Thoracic aorta (tissue), 2 donors: ENCODE results near the gene JADE3. TPM values are rescaled to one million over a fixed set of nuclear protein-coding genes. Genes with fewer than 3 reads are reported as not detected.

Source experiments
- ATAC-seq: fragments of 150-250 bp; one replicate; pipeline ENCODE4 v1.8.0; 2017; ENCODE audit warnings: low read depth; ENCODE audit not compliant: insufficient number of reproducible peaks, low FRiP score
- DNase-seq: peaks from one replicate; pipeline ENCODE4 v3.0.0-alpha.2; 2020; ENCODE audit warnings: low spot score
- H3K27ac ChIP-seq, 2 donors: fragments of 200-600 bp; sonication (generic); 1 replicate in 1 of 2; 2 replicates in 1 of 2; pipeline ENCODE4 v1.5.1; 2016; ENCODE audit warnings: mild to moderate bottlenecking in 2 of 2, moderate library complexity in 2 of 2
- H3K27me3 ChIP-seq: fragments of 200-600 bp; sonication (generic); replicated peaks from 2 replicates; pipeline ENCODE4 v1.6.0; 2016; ENCODE audit warnings: mild to moderate bottlenecking; ENCODE audit not compliant: insufficient read depth
- H3K36me3 ChIP-seq: fragments of 200-600 bp; sonication (generic); one replicate; pipeline ENCODE4 v1.5.1; 2016
- H3K4me1 ChIP-seq, 2 donors: fragments of 200-600 bp; sonication (generic); 1 replicate in 1 of 2; 2 replicates in 1 of 2; pipeline versions ENCODE4 v1.5.1 to v1.6.0; 2016; ENCODE audit warnings: low read depth in 2 of 2, mild to moderate bottlenecking in 1 of 2; ENCODE audit not compliant: control insufficient read depth in 1 of 2
- H3K4me3 ChIP-seq: fragments of 200-600 bp; sonication (generic); 2 replicates; pipeline ENCODE4 v1.5.1; 2016; ENCODE audit warnings: mild to moderate bottlenecking
- H3K9me3 ChIP-seq: fragments of 200-600 bp; sonication (generic); 2 replicates; pipeline ENCODE4 v1.5.1; 2016
- CTCF ChIP-seq: fragments of 200-600 bp; sonication (generic); IDR thresholded peaks from one replicate; pipeline ENCODE4 v1.5.1; 2019; ENCODE audit warnings: antibody characterized with exemption
- total RNA-seq, 2 donors: library from RNA; depleted of rRNA; stranded (reverse); fragments of >200 nt; gene quantifications; one replicate each; pipeline versions ENCODE4 v1.1.0 to v1.2.3, GENCODE V29; 2016

Gene JADE3
- total RNA-seq, 2 donors from 2014 or later: 3.7 to 5.2 TPM

GRCh38 chrX:46913667-46914066 lies 1.4 kb downstream of the JADE3 start:
- DNase-seq (no peak), ATAC-seq (no peak)
- H3K27ac ChIP-seq: no peak overlapping the region
- TF ChIP-seq CTCF: no peak
- no peaks in the 10 kb centered on the region for H3K36me3 ChIP-seq
- H3K4me3 ChIP-seq: peak overlapping the region; percentile 79
- no peaks in the 10 kb centered on the region for H3K9me3 ChIP-seq
- H3K27me3 ChIP-seq: no peaks in the 10 kb centered on the region
- H3K4me1 ChIP-seq: no peaks in the 10 kb centered on the region

DNA sequence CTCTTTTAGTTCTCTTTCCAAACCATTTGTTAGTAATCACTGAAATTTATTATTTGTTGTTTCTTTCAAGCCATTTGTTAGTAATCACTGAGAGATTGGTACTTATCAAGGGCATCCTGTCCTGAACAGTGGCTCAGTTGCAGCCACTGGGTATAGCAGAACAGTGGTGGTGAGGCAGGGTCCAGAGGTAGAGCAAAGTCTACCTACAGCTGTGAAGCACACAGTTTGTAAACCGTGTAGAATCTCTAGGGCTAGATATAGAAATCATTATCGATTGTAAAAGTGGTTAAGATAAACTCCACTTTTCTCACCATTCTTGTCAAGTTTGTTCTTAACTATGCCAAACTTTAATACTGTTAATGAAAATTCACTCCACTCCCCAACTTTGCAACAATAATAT lies 4.1 kb downstream of the JADE3 start:
- DNase-seq (no peak), ATAC-seq (no peak)
- Histone ChIP-seq H3K9me3 (no peaks in the 10 kb centered on the region), H3K4me1 (no peaks in the 10 kb centered on the region), H3K27ac (no peak overlapping the region), H3K4me3 (no peak overlapping the region), H3K36me3 (no peaks in the 10 kb centered on the region), H3K27me3 (no peaks in the 10 kb centered on the region)
- TF ChIP-seq CTCF: no peak

DNA sequence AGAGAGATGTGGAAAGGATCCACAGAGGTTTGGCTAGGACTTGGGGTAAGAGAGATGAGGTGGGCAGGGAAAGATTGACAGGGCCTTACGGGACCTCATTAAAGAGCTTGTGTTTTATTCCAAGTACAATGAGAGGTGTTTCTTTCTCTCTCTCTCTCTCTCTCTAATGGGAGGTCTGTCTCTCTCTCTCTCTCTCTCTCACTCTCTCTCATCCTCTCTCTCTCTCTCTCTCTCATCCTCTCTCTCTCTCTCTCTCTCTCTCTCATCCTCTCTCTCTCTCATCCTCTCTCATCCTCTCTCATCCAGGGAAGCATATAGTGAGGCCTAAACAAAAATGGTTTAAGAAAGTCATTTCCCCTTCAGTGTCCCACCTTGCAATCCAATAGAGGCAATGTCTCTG lies 5.4 kb downstream of the JADE3 start:
- Histone ChIP-seq H3K4me3 (no peak overlapping the region), H3K36me3 (no peaks in the 10 kb centered on the region), H3K9me3 (no peaks in the 10 kb centered on the region), H3K27ac (no peak overlapping the region), H3K4me1 (no peaks in the 10 kb centered on the region), H3K27me3 (no peaks in the 10 kb centered on the region)
- ATAC-seq (no peak), DNase-seq (no peak)
- TF ChIP-seq CTCF: no peak

DNA sequence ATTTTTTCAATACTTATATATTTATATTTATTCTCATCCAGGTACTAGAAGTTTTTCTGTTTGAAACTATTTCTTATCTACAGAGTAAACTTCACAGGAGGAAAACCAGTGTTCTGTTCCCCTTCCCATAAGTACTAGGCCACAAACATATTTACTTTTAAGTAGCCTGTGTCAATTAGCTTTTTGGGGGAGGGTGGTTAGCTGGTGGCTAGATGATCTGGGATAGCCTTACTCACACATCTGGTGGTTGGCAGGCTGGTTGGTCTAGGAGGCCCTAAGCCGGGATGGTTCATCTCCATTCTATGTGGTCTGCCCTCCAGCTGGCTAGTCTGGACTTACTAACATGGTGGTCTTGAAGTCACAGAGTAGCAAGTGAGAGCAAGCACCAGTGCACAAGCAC lies 6.2 kb downstream of the JADE3 start:
- no peak overlapping the region for H3K27ac ChIP-seq

DNA sequence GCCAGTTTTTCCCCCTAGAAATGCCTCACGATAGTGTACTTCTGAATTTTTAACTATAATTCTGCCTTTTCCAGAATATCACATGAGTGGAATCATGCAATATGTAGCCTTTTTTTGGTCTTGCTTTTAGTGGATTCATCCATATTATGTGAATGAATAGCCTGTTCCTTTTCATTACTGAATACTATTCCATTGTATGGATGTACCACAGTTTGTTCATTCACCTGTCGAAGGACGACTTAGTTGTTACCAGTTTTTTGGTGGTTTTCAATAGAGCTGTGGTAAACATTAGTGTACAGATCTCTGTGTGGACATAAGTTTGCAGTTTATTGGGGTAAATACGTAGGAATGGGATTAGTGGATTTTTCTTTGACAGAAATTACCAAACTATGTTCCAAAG lies 8.0 kb downstream of the JADE3 start:
- TF ChIP-seq CTCF: no peak
- Histone ChIP-seq H3K27me3 (no peaks in the 10 kb centered on the region), H3K4me1 (no peaks in the 10 kb centered on the region), H3K4me3 (no peak overlapping the region), H3K27ac (no peak overlapping the region), H3K9me3 (no peaks in the 10 kb centered on the region), H3K36me3 (no peaks in the 10 kb centered on the region)
- ATAC-seq (no peak), DNase-seq (no peak)

More for the DNA sequence above, 6.2 kb downstream of the JADE3 start:
- H3K9me3 ChIP-seq: no peaks in the 10 kb centered on the region
- H3K36me3 ChIP-seq: no peaks in the 10 kb centered on the region
- no peak for TF ChIP-seq CTCF
- no peaks in the 10 kb centered on the region for H3K27me3 ChIP-seq
- DNase-seq: no peak
- ATAC-seq: no peak
- no peak overlapping the region for H3K4me3 ChIP-seq
- H3K4me1 ChIP-seq: no peaks in the 10 kb centered on the region
